ENCODE results near the gene SLCO3A1. TPM values are rescaled to one million over a fixed set of nuclear protein-coding genes. Genes with fewer than 3 reads are reported as not detected.

SLCO3A1 gene
- total RNA-seq, 1 experiment from 2014 or later = 37.8 TPM

DNA sequence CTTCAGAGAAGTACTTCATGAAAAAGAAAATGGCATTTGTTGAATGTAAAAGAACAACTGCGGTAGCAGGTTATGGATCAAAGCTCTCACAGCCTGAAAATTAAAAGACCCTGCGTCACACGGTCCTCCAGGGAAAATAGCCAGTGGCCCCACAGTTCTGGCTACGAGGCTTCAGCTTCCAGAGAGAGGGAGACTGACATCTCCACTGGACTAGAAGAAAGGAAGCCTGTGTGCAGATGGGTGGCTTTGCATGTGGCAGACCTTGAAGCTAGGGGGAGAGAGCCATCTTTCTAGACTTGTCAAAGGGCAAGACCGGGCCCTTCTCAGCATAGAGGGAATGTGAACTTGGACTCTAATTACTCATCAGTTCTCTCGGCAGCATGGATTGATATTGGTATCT is 159.4 kb downstream of the SLCO3A1 start:
- Histone ChIP-seq H3K36me3 (ENCODE audit: low read depth) (no peaks in the 10 kb centered on the region), H3K79me2 (ENCODE audit: low read depth) (peaks cover 13% of the 10 kb centered on the region), H4K20me1 (ENCODE audit: insufficient read depth) (no peaks in the 10 kb centered on the region), H3K9me2 (ENCODE audit: insufficient read depth) (no peaks in the 10 kb centered on the region), H3K4me2 (no peak overlapping the region), H3F3A (ENCODE audit: insufficient read depth, low read depth) (no peaks in the 10 kb centered on the region; the same call in 1 of the 2 replicates), H3K27me3 (ENCODE audit: insufficient read depth, low read depth) (no peaks in the 10 kb centered on the region), H3K4me1 (replicated peaks; ENCODE audit: insufficient read depth) (peaks cover 9% of the 10 kb centered on the region; the same call in 1 of the 2 replicates), H3K9me3 (ENCODE audit: insufficient read depth, low read depth) (no peaks in the 10 kb centered on the region), H2AFZ (no peak overlapping the region), H3K27ac (no peak overlapping the region), H3K4me3 (no peak overlapping the region)
- BruUV-seq (replicated peaks) = no TSS peak
- intact Hi-C loops (cut with micrococcal nuclease; ENCODE audit: unreplicated experiment) = loop anchor here (5.0 kb wide), 1 partner anchor 66 kb away; no protein-coding TSS in a partner anchor
- no peak for TF ChIP-seq EZH2 (IDR thresholded peaks at IDR 0.05; ENCODE audit: low read depth)
- TF ChIP-seq, protein P1, sequence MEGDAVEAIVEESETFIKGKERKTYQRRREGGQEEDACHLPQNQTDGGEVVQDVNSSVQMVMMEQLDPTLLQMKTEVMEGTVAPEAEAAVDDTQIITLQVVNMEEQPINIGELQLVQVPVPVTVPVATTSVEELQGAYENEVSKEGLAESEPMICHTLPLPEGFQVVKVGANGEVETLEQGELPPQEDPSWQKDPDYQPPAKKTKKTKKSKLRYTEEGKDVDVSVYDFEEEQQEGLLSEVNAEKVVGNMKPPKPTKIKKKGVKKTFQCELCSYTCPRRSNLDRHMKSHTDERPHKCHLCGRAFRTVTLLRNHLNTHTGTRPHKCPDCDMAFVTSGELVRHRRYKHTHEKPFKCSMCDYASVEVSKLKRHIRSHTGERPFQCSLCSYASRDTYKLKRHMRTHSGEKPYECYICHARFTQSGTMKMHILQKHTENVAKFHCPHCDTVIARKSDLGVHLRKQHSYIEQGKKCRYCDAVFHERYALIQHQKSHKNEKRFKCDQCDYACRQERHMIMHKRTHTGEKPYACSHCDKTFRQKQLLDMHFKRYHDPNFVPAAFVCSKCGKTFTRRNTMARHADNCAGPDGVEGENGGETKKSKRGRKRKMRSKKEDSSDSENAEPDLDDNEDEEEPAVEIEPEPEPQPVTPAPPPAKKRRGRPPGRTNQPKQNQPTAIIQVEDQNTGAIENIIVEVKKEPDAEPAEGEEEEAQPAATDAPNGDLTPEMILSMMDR (conservative IDR thresholded peaks at IDR 0.05) = no peak
- ChIA-PET CTCF (no interaction called here), POLR2A (ENCODE audit: unreplicated experiment) (no interaction called here)
- no peak for DNase-seq

DNA sequence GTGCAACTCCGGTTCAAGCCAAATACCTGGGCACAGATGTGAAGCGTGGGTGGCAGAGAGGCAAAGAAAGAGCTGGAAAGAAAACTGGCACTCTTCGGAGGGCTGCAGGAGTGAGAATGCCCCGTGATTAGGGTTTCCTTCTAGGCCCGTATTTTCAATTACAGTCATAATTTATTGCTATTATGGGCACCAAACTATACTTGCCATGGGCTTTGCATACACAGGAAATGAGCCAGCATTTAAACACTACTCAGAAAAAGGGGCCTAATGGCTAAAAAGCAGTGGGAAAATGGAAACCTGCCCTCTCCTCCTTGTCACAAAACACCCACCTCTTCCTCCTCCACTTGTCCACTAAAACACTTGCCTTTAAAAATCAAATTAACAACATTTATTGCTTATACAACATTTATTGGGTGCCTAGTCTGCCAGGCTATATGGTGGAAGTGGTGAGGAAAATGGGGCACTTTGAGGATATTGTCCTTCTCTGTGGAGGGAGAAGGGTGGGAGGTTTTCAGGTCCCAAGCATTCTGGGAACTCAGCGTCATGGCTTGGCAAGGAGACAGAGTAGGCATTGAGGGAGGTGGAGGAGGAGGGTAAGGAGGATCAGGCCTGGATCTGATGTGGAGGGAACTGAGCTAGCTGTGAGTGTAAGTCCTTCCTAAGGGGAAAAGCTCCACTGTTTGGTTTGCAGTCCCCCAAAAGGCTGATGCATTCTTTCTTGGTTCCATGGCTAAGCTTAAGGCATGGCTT is 160.9 kb downstream of the SLCO3A1 start:
- ChIA-PET CTCF (no interaction called here), POLR2A (ENCODE audit: unreplicated experiment) (no interaction called here)
- Histone ChIP-seq H3K4me3 (no peak overlapping the region), H3K4me2 (no peak overlapping the region), H3K9me3 (ENCODE audit: insufficient read depth, low read depth) (no peaks in the 10 kb centered on the region), H2AFZ (no peak overlapping the region), H3K27ac (no peak overlapping the region), H3K79me2 (ENCODE audit: low read depth) (peaks cover 13% of the 10 kb centered on the region), H3K36me3 (ENCODE audit: low read depth) (no peaks in the 10 kb centered on the region), H4K20me1 (ENCODE audit: insufficient read depth) (no peaks in the 10 kb centered on the region), H3K27me3 (ENCODE audit: insufficient read depth, low read depth) (no peaks in the 10 kb centered on the region), H3F3A (ENCODE audit: insufficient read depth, low read depth) (no peaks in the 10 kb centered on the region; the same call in 1 of the 2 replicates), H3K4me1 (replicated peaks; ENCODE audit: insufficient read depth) (peaks cover 9% of the 10 kb centered on the region; the same call in 1 of the 2 replicates), H3K9me2 (ENCODE audit: insufficient read depth) (no peaks in the 10 kb centered on the region)
- no peak for TF ChIP-seq EZH2 (IDR thresholded peaks at IDR 0.05; ENCODE audit: low read depth)
- TF ChIP-seq, protein P1 (conservative IDR thresholded peaks at IDR 0.05) = no peak
- intact Hi-C loops (cut with micrococcal nuclease; ENCODE audit: unreplicated experiment) = loop anchor here (5.0 kb wide), 1 partner anchor 67 kb away; no protein-coding TSS in a partner anchor
- no peak for DNase-seq
- no TSS peak for BruUV-seq (replicated peaks)

DNA sequence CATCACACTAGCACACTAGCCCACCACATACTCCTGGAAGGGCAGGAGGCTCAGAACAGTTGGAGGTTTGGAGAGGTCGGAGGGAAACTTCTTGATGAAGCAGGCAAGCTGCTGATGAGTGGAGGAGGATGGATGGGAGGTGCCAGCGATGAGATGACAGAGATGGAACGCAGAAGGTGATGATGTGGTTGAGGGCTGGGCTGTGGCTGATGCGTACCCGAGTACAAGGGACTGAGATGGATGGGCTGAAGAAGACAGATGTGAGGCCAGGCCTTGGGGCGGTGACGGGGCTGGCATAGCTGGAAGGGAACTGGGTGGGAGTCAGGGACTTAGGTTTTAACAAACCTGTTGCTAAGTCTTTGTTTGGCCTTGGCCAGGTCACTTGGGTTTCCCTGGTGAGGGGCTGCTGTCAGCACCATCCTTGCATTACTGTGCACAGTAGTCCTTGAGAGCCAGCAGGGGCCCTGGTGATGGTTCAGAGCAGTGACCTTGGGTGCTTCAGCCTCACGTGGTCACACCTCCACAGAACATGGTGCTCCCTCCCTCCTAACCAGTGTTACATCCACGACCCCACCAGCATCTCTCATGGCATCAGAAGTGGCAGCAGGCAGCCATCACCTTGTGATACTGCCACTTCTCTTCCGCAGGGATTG is 164.5 kb downstream of the SLCO3A1 start:
- DNase-seq = no peak
- intact Hi-C loops (cut with micrococcal nuclease; ENCODE audit: unreplicated experiment) = no loop called here
- no peaks in the 10 kb centered on the region for H3K9me3 ChIP-seq (ENCODE audit: insufficient read depth, low read depth)
- ChIA-PET CTCF (no interaction called here), POLR2A (ENCODE audit: unreplicated experiment) (no interaction called here)
- H3K4me1 ChIP-seq (replicated peaks; ENCODE audit: insufficient read depth) = no peaks in the 10 kb centered on the region
- H3K9me2 ChIP-seq (ENCODE audit: insufficient read depth) = no peaks in the 10 kb centered on the region
- no peak overlapping the region for H2AFZ ChIP-seq
- no peaks in the 10 kb centered on the region for H4K20me1 ChIP-seq (ENCODE audit: insufficient read depth)
- no TSS peak for BruUV-seq (replicated peaks)
- no peak overlapping the region for H3K4me2 ChIP-seq
- H3K27me3 ChIP-seq (ENCODE audit: insufficient read depth, low read depth) = no peaks in the 10 kb centered on the region
- H3K79me2 ChIP-seq (ENCODE audit: low read depth) = peaks cover 11% of the 10 kb centered on the region
- H3K27ac ChIP-seq = no peak overlapping the region
- H3K4me3 ChIP-seq = no peak overlapping the region
- no peaks in the 10 kb centered on the region for H3K36me3 ChIP-seq (ENCODE audit: low read depth)
- H3F3A ChIP-seq (ENCODE audit: insufficient read depth, low read depth) = no peaks in the 10 kb centered on the region
- TF ChIP-seq EZH2 (IDR thresholded peaks at IDR 0.05; ENCODE audit: low read depth) = no peak
- TF ChIP-seq, protein P1 (conservative IDR thresholded peaks at IDR 0.05) = no peak

Measured in PC-9 (cell line).